Tibial nerve (tissue), 3 donors: ENCODE data around the gene QKI.

Source experiments
- CTCF ChIP-seq, 5 experiments: fragments of 200-600 bp in 3 of 5; fragments of 450-650 bp in 2 of 5; sonication (generic) in 3 of 5; IDR thresholded peaks; one replicate each; pipeline ENCODE4 v1.5.1; 2016 to 2019; ENCODE audit warnings: antibody characterized with exemption in 5 of 5, mild to moderate bottlenecking in 3 of 5, moderate library complexity in 2 of 5
- POLR2A ChIP-seq, 2 donors: fragments of 450-650 bp; IDR thresholded peaks; one replicate each; pipeline ENCODE4 v1.6.1; 2017; ENCODE audit warnings: antibody characterized with exemption in 2 of 2, mild to moderate bottlenecking in 2 of 2, moderate library complexity in 2 of 2

- TF ChIP-seq CTCF (IDR thresholded peaks at IDR 0.05) = no peak
- TF ChIP-seq POLR2A (IDR thresholded peaks at IDR 0.05) = no peak
Measured at GRCh38 chr6:163526346-163526745, 111.8 kb downstream of the QKI start.
